HS-5 (cell line): ENCODE data around the gene MLPH.
A peak's percentile ranks its signal among the peaks of the same experiment; 100 is the strongest.
"Not testable (repeated sequence)": the region's sequence is repeated elsewhere in the genome, so short reads cannot be mapped to it uniquely, and the experiment has no call there.

Experiments used
- DNase-seq: peaks from one replicate; pipeline ENCODE4 v3.0.0-alpha.2; 2012; ENCODE audit warnings: low read depth

The MLPH gene

GRCh38 chr2:237457388-237457941, 29.6 kb upstream of the MLPH start:
- DNase-seq: no peak

GRCh38 chr2:237458519-237458918, 28.5 kb upstream of the MLPH start:
- no peak for DNase-seq

GRCh38 chr2:237459226-237459625, 27.8 kb upstream of the MLPH start:
- no peak for DNase-seq

DNA sequence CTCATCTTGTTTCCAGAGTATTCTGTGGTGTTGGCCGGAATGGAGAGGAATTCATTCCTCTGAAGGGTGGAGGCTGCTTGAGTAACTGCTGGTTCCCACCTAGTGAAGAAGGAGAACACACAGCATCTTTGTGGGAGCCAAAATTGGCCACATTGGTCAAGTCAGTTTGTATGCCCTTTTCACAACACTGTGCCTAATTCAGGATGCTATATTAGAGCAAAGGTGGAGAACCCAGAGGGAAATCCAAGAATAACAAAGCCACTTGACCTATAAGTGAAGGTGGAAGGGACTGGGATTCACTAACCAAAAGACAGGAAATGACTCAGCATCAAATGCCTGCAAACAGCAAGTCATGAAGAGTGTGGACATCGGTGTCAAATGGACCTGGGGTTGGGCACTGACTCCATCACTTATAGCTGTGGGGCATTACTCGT, 27.3 kb upstream of the MLPH start:
- DNase-seq: peak; percentile 79

DNA sequence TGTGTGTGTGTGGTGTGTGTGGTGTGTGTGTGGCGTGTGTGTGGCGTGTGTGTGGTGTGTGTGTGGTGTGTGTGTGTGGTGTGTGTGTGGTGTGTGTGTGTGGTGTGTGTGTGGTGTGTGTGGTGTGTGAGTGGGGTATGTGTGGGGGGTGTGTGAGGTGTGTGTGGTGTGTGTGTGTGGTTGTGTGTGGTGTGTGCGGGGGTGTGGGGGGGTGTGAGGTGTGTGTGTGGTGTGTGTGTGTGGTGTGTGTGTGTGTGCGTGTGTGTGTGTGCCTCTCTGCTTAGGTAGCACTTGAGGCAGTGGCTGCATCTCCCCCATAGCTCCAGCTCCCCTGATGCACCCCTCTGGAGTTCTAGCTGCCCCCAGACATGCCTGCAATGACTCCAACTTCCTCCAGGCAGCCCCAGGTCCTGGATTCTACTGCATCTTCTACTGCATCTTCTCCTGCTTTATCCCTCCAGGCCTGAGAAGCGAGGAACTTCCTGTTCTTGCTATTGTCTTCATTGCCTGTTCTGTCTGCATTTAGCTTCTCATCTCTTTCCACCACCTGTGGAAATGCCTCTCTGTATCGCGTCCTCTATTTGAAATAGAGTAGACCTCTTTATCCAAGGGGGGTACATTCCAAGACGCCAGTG, 22.2 kb upstream of the MLPH start:
- no peak for DNase-seq

GRCh38 chr2:237465515-237466148, 21.4 kb upstream of the MLPH start:
- DNase-seq: peak; percentile 88

GRCh38 chr2:237466211-237466610, 20.8 kb upstream of the MLPH start:
- DNase-seq: no peak

DNA sequence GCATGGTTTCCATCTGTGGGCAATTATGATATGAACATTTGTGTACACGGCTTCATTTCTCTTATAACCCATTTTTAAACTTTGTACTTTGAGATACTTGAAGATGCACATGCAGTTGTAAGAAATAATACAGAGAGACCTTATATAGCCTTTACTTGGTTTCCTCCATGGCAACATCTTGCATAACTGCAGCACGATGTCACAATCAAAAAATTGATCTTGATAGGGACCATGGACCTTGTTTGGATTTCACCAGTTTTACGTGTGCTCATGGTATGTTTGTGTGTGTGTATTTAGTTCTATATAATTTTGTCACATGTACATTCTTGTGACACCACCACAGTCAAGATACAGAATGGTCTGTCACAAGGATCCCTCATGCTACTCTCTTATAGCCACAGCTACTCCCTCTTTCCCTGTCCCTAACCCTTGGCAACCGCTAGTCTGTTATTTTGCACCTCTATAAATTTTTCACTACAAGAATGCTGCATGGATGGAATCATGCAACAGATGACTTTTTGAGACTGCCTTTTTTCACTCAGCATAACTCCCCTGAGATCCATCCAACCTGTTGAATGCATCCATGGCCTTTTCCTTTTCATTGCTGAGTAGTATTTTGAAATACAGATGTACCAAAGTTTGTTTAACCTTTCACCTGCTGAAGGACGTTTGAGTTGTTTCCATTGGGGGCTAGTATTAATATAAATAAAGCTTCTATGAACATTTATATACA, 19.4 kb upstream of the MLPH start:
- DNase-seq: no peak

DNA sequence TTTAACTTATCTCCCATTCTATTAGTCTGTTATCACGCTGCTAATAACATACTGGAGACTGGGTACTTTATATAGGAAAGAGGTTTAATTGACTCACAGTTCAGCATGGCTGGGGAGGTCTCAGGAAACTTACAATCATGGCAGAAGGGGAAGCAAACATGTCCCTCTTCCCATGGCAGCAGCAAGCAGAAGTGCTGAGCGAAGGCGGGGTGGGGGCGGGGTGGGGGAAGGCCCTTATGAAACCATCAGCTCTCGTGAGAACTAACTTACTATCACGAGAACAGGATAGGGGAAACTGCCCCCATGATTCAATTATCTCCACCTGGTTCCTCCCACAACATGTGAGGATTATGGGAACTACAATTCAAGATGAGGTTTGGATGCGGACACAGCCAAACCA, 17.6 kb upstream of the MLPH start:
- not testable (repeated sequence) for DNase-seq

DNA sequence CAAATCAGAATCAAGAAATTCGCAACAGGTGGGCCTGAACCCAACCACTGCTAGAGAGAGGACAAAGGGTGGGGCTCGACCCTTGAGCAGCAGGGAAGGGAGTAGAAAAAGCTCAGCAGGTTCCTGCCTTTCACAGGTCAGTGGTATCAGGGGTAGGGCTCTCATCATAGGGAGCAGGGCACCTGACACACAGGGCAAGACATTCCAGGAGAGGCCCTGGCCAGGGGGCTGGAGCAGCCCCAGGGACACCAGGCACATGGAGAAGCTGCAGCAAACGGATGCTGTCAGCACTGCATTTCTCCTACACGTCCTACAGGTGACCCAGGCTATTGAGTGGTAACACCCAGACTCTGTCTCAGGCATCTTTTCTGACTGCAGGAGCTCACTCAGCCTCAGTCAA, 17.2 kb upstream of the MLPH start:
- DNase-seq: no peak

GRCh38 chr2:237470914-237471313, 16.1 kb upstream of the MLPH start:
- DNase-seq: no peak

DNA sequence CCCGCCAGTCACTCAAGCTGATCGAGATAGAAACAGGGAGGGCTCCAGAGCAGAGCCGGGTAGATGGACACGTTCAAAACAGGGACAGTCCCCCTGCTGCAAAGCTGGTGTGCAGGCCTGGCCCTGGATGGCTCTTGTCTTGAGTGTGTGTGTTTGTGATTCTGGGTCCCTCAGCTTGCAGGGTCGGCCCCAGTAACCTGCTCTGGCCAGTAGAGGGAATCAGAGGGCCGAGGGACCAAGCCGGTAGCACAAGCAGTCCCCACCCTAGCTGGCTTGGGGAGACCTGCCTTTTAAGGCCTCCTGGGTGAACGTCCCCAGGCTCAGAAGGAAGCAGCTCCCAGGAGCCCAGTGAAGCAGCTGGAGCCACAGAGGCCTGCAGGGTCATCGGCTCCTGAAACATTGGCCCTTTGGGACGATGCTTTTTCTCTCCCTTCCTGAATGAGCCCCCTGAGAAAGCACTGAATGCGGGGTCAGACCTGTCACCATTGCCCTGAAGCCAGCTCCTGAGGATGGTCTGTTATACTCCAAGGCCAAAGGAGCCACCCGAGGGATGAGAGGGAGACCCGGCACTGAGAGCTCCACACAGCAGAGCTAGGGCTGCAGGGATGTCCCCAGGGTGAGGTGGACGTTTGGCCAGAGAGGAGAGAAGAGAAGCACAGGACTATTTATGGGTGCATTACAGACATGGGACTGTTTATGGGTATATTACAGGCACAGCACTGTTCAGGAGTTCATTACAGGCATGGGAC, 15.4 kb upstream of the MLPH start:
- no peak for DNase-seq

DNA sequence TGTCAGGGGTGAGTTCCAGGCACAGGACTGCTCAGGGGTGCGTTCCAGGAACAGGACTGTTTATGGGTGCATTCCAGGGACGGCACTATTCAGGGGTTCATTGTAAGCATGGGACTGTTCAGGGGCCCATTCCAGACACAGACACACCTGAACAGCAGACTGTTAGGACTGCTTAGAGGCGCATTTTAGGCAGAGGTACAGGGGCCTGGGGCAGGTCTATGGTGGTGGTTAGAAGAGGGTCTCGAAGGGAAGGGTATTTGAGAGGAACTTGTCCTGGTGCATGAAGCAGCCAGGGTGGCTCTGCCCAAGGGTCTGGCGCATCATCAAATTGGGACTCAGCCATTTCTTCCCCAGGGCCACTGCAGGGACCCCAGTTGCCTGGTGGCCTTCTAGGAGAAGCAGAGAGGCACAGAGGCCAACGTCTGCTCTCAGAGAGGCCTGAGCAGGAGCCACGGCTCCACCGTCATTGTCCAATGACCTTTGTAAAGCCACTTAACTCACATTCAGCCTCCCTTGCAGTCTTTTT, 14.8 kb upstream of the MLPH start:
- DNase-seq: no peak

DNA sequence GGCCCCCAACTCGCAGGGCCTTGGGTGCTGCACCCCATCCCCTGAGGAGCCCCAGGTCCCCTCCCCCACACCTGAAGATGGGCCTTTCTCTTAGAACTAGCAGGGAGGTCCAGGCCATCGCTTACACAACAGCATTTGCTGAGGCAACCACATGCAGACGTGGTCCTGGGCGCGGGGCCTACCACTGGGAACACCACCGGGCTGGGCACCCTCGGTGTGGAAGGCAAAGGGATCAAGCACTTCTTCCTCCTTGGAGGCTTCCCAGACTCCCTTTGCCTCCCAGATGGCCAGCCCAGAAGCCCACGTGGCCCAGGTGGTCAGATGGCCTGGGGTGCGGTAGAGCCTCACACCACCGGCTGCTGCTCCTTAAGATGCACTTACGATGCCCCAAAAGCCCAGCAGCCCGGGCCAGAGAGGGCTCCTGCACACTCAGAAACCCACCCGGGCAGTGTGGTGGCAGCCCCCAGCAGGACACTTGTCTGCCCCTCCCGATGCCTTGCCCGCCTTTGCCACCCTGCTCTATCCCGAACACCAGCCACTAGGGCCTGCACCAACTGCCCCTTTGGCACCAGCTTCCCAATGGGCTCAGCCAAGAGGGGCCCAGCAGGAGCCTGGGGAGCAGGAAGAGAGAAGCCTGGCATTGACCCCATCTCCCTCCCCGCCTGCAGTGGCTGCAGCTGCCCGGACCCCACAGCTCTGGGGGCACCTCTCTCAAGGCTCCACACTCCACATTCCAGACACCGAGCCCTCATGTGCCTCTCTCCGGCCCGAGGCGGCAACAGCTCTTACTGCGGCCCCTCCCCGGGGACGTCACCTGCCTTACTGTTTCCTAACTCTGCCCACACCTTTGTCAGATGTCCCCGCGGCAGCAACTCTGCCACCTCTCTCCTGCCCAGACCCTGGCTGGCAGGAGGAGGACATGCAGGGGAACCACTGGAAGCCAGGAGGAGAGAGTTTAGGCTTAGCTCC, 13.9 kb upstream of the MLPH start:
- no peak for DNase-seq

- DNase-seq: no peak
These were observed 13.1 kb upstream of the MLPH start for GRCh38 chr2:237473878-237474441.

GRCh38 chr2:237474442-237474911, 12.6 kb upstream of the MLPH start:
- no peak for DNase-seq

DNA sequence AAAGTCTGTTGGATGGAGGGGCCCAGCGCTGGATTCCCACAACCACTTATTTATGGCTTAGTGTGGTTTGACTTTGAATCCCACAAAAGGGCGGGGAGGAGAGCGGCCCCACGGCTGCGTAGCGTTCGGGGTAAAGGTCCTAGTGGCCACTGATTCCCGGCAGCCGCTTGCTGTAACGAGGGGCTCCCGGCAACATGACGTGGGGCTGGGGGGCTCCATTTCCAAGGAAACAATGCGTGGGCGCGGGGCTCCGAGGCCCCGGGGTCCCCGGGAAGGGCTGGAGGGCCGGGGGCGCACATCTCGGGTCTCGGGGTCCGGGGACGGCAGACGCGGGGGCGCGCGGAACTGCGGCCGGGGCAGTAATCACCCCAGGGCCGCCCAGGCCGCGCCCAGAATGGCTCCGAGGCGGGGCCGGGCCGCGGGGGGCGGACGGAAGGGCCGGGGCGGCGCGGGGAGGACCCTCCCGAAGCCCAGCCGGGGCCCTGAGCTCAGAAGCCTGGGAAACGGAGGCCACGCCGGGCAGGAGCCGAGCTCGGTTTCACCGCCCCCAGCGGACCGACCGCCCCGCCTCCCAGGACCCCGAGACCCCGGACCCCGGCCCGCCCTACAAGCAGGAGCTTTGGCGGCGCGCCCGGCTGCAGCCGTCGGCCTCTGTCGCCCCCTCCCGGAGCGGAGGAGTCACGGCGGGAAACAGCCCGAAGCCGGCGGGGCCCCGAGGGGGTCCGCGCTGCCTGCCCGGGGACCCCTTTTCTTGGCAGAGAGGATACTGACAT, 11.9 kb upstream of the MLPH start:
- DNase-seq: no peak

DNA sequence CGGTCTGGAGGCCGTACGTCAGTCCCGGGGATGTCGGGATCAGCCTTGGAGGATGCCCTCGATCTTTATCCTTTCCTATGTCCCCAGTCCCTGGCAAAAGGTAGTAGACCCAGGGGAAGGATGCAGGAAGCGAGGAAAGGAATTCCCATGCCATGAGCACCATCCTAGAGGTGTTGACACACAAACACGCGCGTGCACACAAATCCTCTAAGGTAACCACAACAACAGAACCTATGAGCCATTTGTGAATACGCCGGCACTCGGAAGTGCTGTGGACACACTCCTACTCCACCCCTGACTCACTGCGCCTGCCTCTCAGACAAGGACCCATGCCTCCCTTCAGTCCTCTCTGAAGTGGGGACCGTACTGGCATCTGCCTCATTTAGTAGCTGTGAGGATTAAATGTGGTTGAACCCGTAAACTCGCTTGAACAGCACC, 11.3 kb upstream of the MLPH start:
- no peak for DNase-seq

DNA sequence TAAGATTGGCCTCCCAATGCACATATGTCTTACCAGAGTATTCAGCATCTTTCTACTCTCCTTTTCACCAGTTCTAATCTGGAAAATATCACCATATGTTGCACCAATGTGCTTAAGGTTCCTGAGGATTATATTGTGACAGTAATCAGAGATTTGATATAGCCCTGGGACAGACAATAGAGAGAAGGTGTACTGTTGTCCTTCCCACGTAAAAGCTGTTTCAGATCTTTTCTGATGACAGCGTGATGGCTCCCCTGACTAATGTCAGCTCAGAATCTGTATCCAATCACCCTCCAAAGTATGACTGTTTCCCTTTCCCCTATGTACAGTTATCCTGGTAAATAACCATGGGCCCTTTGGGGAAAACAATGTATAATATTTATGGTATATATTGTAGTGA, 9.0 kb upstream of the MLPH start:
- no peak for DNase-seq

GRCh38 chr2:237478979-237479378, 8.1 kb upstream of the MLPH start:
- DNase-seq: no peak
